Parathyroid adenoma (tissue), 2 donors: ENCODE data around the gene SAE1.
A peak's percentile ranks its signal among the peaks of the same experiment; 100 is the strongest.

Experiments used
- H2AFZ ChIP-seq: fragments of 300-600 bp; sonication (generic); one replicate; pipeline ENCODE4 v1.7.0; 2017; ENCODE audit warnings: antibody characterized with exemption, mild to moderate bottlenecking
- H3K27ac ChIP-seq: fragments of 300-600 bp; sonication (generic); one replicate; pipeline ENCODE4 v1.7.0; 2017
- H3K27me3 ChIP-seq: fragments of 300-600 bp; sonication (generic); one replicate; pipeline ENCODE4 v1.7.0; 2017; ENCODE audit warnings: low read length; ENCODE audit not compliant: control insufficient read depth, insufficient read depth
- H3K36me3 ChIP-seq: fragments of 300-600 bp; sonication (generic); one replicate; pipeline ENCODE4 v1.7.0; 2017; ENCODE audit warnings: low read length; ENCODE audit not compliant: control insufficient read depth, insufficient read depth
- H3K4me1 ChIP-seq: fragments of 300-600 bp; sonication (generic); one replicate; pipeline ENCODE4 v1.7.0; 2017; ENCODE audit warnings: control low read depth
- H3K4me2 ChIP-seq: fragments of 300-600 bp; sonication (generic); one replicate; pipeline ENCODE4 v1.7.0; 2017; ENCODE audit warnings: low read length
- H3K4me3 ChIP-seq: fragments of 300-600 bp; sonication (generic); one replicate; pipeline ENCODE4 v1.7.0; 2017; ENCODE audit warnings: low read depth, low read length
- H3K79me2 ChIP-seq: fragments of 300-600 bp; sonication (generic); one replicate; pipeline ENCODE4 v1.7.0; 2017; ENCODE audit warnings: control low read depth
- H3K9ac ChIP-seq: fragments of 300-600 bp; sonication (generic); one replicate; pipeline ENCODE4 v1.7.0; 2017; ENCODE audit warnings: mild to moderate bottlenecking
- H3K9me3 ChIP-seq: fragments of 300-600 bp; sonication (generic); one replicate; pipeline ENCODE4 v1.7.0; 2017; ENCODE audit warnings: low read length; ENCODE audit not compliant: control insufficient read depth
- CTCF ChIP-seq: fragments of 300-600 bp; sonication (generic); IDR thresholded peaks from one replicate; pipeline ENCODE4 v1.7.0; 2017; ENCODE audit warnings: antibody characterized with exemption, mild to moderate bottlenecking
- donor health status: primary hyperparathyroidism.

SAE1 gene

GRCh38 chr19:47209319-47210179, 78.9 kb downstream of the SAE1 start:
- Histone ChIP-seq H3K4me1 (peaks cover 8% of the 10 kb centered on the region), H3K27ac (no peak overlapping the region), H3K4me3 (no peak overlapping the region), H3K27me3 (no peaks in the 10 kb centered on the region), H2AFZ (no peak overlapping the region), H3K9ac (no peak overlapping the region), H3K4me2 (no peak overlapping the region), H3K79me2 (no peaks in the 10 kb centered on the region), H3K36me3 (no peaks in the 10 kb centered on the region), H3K9me3 (no peaks in the 10 kb centered on the region)
- no peak for TF ChIP-seq CTCF

- no peak overlapping the region for H2AFZ ChIP-seq
- no peak overlapping the region for H3K9ac ChIP-seq
- no peak overlapping the region for H3K4me2 ChIP-seq
- no peaks in the 10 kb centered on the region for H3K79me2 ChIP-seq
- no peaks in the 10 kb centered on the region for H3K9me3 ChIP-seq
- H3K27ac ChIP-seq, result no peak overlapping the region
- H3K4me1 ChIP-seq, result peaks cover 8% of the 10 kb centered on the region
- TF ChIP-seq CTCF, result no peak
- H3K36me3 ChIP-seq, result no peaks in the 10 kb centered on the region
- no peak overlapping the region for H3K4me3 ChIP-seq
- no peaks in the 10 kb centered on the region for H3K27me3 ChIP-seq
These were observed 79.5 kb downstream of the SAE1 start for GRCh38 chr19:47210180-47210490.

DNA sequence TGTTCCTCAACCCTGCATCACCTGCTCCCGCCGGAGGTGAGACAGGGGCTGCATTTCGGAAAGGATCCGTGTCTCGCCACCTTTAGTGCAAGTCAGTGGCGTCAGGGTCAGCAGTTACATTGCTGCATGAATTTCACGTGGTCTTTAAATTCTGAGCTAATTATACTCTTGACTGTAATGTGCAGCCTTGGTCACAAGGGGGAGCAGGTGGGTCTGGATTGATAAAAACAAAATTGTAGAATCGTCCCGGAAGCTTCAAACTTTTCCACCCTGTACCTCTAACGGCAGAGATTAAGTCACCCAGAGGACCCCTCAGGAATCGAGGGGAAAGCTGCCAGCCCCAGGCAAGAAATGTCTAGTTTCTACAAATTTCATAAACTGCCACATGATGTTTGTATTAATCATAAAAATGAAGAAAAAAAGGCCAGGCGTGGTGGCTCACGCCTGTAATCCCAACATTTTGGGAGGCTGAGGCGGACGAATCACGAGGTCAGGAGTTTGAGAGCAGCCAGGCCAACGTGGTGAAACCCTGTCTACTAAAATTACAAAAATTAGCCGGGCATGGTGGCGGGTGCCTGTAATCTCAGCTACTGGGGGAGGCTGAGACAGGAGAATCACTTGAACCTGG, 80.2 kb downstream of the SAE1 start:
- no peak overlapping the region for H3K9ac ChIP-seq
- no peaks in the 10 kb centered on the region for H3K9me3 ChIP-seq
- no peaks in the 10 kb centered on the region for H3K27me3 ChIP-seq
- no peak overlapping the region for H3K27ac ChIP-seq
- H3K4me2 ChIP-seq, result no peak overlapping the region
- H3K79me2 ChIP-seq, result no peaks in the 10 kb centered on the region
- H3K4me3 ChIP-seq, result no peak overlapping the region
- peak; percentile 86 for TF ChIP-seq CTCF
- no peaks in the 10 kb centered on the region for H3K36me3 ChIP-seq
- H3K4me1 ChIP-seq, result peaks cover 8% of the 10 kb centered on the region
- H2AFZ ChIP-seq, result no peak overlapping the region

- H3K27ac ChIP-seq, result no peak overlapping the region
- no peak overlapping the region for H2AFZ ChIP-seq
- no peak overlapping the region for H3K9ac ChIP-seq
- no peaks in the 10 kb centered on the region for H3K9me3 ChIP-seq
- H3K36me3 ChIP-seq, result no peaks in the 10 kb centered on the region
- peaks cover 8% of the 10 kb centered on the region for H3K4me1 ChIP-seq
- H3K4me3 ChIP-seq, result no peak overlapping the region
- H3K27me3 ChIP-seq, result no peaks in the 10 kb centered on the region
- H3K4me2 ChIP-seq, result no peak overlapping the region
- no peaks in the 10 kb centered on the region for H3K79me2 ChIP-seq
- no peak for TF ChIP-seq CTCF
These were observed 84.9 kb downstream of the SAE1 start for GRCh38 chr19:47215581-47215980.
